Endothelial cell of umbilical vein (primary cell): Measurements from ENCODE around the gene AEBP1. TPM values are rescaled to one million over a fixed set of nuclear protein-coding genes. Genes with fewer than 3 reads are reported as not detected.

Experiments used
- BruUV-seq: library from RNA; stranded (reverse); fragments of 400-500 nt; replicated peaks from 2 replicates; lab custom pipeline; 2021; lab: Mats Ljungman, UMichigan
- CTCF ChIA-PET: fragments of 300-600, 350-600 bp; sonication (Branson Sonifier 250); formaldehyde crosslinking; loops from one replicate; lab custom pipeline; 2021; ENCODE audit warnings: antibody characterized with exemption, inconsistent platforms; lab: Charles Lee
- POLR2A ChIA-PET: fragments of 300-600, 350-600 bp; sonication (Branson Sonifier 250); formaldehyde crosslinking; loops from one replicate; lab custom pipeline; 2021; ENCODE audit warnings: antibody characterized with exemption, inconsistent platforms; lab: Charles Lee
- DNase-seq: peaks from one replicate; pipeline ENCODE4 v3.0.0-alpha.2; 2011; ENCODE audit warnings: low read depth, low spot score
- FAIRE-seq: peaks from 2 replicates; lab custom pipeline; 2011; peaks lifted over from hg19 to GRCh38; lab: Jason Lieb, UNC
- H2AFZ ChIP-seq: 2 replicates; pipeline ENCODE4 v1.6.0; 2012; ENCODE audit warnings: low read depth, low read length, control low read depth, inconsistent platforms
- H3K27ac ChIP-seq: 2 replicates; pipeline ENCODE4 v1.5.1; 2011; ENCODE audit warnings: low read depth, mild to moderate bottlenecking, control low read depth, low read length, moderate library complexity; ENCODE audit not compliant: insufficient read depth
- H3K27me3 ChIP-seq, 2 experiments: 2 replicates each; pipeline versions ENCODE4 v1.6.0 to v1.6.1; 2011; ENCODE audit warnings: low read length in 2 of 2, mixed read lengths in 1 of 2; ENCODE audit not compliant: control insufficient read depth in 2 of 2, insufficient read depth in 2 of 2
- H3K36me3 ChIP-seq, 2 experiments: 2 replicates in 1 of 2; 3 replicates in 1 of 2; pipeline ENCODE4 v1.5.1; 2011; ENCODE audit warnings: low read length in 2 of 2, mild to moderate bottlenecking in 1 of 2, moderate library complexity in 1 of 2; ENCODE audit not compliant: control insufficient read depth in 2 of 2, insufficient read depth in 2 of 2; ENCODE audit errors: extremely low read depth in 1 of 2
- H3K4me1 ChIP-seq: 3 replicates; pipeline ENCODE4 v1.5.1; 2011; ENCODE audit warnings: mild to moderate bottlenecking, low read length; ENCODE audit not compliant: control insufficient read depth, insufficient read depth; ENCODE audit errors: extremely low read depth
- H3K4me2 ChIP-seq: 2 replicates; pipeline ENCODE4 v1.6.1; 2011; ENCODE audit warnings: low read length, control low read depth, mixed read lengths; ENCODE audit not compliant: insufficient read depth
- H3K4me3 ChIP-seq, 3 experiments: fragments of 200-600 bp in 1 of 3; sonication (generic), shearing (Covaris generic) in 1 of 3; replicated peaks in 1 of 3; 2 replicates each; pipeline ENCODE4 v1.5.1; 2011 to 2016; ENCODE audit warnings: control low read depth in 3 of 3, low read length in 3 of 3, mild to moderate bottlenecking in 2 of 3, inconsistent platforms in 1 of 3, low read depth in 1 of 3, moderate library complexity in 1 of 3; ENCODE audit not compliant: insufficient read depth in 1 of 3
- H3K79me2 ChIP-seq: 2 replicates; pipeline ENCODE4 v1.6.0; 2012; ENCODE audit warnings: low read length, inconsistent platforms; ENCODE audit not compliant: control insufficient read depth, insufficient read depth
- H3K9ac ChIP-seq: replicated peaks from 2 replicates; pipeline ENCODE3; 2011; ENCODE audit warnings: low read length, control low read depth; ENCODE audit not compliant: insufficient read depth; ENCODE audit errors: extremely low read depth
- H3K9me1 ChIP-seq: replicated peaks from 3 replicates; pipeline ENCODE4 v1.6.0; 2011; ENCODE audit warnings: mild to moderate bottlenecking, low read length; ENCODE audit not compliant: control insufficient read depth, insufficient read depth; ENCODE audit errors: extremely low read depth
- H3K9me3 ChIP-seq: replicated peaks from 2 replicates; pipeline ENCODE4 v1.5.1; 2012; ENCODE audit warnings: low read length, inconsistent platforms; ENCODE audit not compliant: control insufficient read depth, insufficient read depth
- H4K20me1 ChIP-seq: replicated peaks from 2 replicates; pipeline ENCODE3; 2011; ENCODE audit warnings: mild to moderate bottlenecking, low read length; ENCODE audit not compliant: control insufficient read depth, insufficient read depth; ENCODE audit errors: extremely low read depth
- CTCF ChIP-seq, 2 donors: IDR thresholded peaks; 1 replicate in 1 of 2; 2 replicates in 1 of 2; pipeline ENCODE4 v1.5.1; 2011; ENCODE audit warnings: low read length in 2 of 2, mild to moderate bottlenecking in 2 of 2, moderate library complexity in 2 of 2, control low read depth in 1 of 2, inconsistent platforms in 1 of 2, low read depth in 1 of 2; ENCODE audit not compliant: insufficient read depth in 1 of 2; ENCODE audit errors: extremely low read depth in 1 of 2
- EZH2 ChIP-seq: IDR thresholded peaks from 2 replicates; pipeline ENCODE4 v1.6.1; 2012; ENCODE audit warnings: borderline replicate concordance, low read depth, mild to moderate bottlenecking, moderate library complexity, low read length, inconsistent platforms; ENCODE audit not compliant: severe bottlenecking
- FOS ChIP-seq: IDR thresholded peaks from 2 replicates; pipeline ENCODE4 v1.6.1; 2011; ENCODE audit warnings: mild to moderate bottlenecking, low read length, moderate library complexity, borderline replicate concordance; ENCODE audit not compliant: insufficient read depth
- GATA2 ChIP-seq: IDR thresholded peaks from 2 replicates; pipeline ENCODE4 v1.7.0; 2011; ENCODE audit warnings: low read depth, mild to moderate bottlenecking, moderate library complexity, mixed read lengths, low read length; ENCODE audit not compliant: insufficient read length, insufficient read depth
- JUN ChIP-seq: IDR thresholded peaks from 2 replicates; pipeline ENCODE4 v1.6.1; 2011; ENCODE audit warnings: borderline replicate concordance, low read depth; ENCODE audit not compliant: insufficient read length, insufficient read depth
- MAX ChIP-seq: IDR thresholded peaks from 2 replicates; pipeline ENCODE4 v1.6.1; 2011; ENCODE audit not compliant: insufficient read depth, insufficient read length
- MYC ChIP-seq: IDR thresholded peaks from one replicate; pipeline ENCODE4 v1.6.1; 2011; ENCODE audit warnings: mild to moderate bottlenecking, low read depth, low read length
- POLR2A ChIP-seq: IDR thresholded peaks from 2 replicates; pipeline ENCODE4 v1.6.1; 2012; ENCODE audit warnings: low read depth, mild to moderate bottlenecking, control low read depth, low read length
- POLR2AphosphoS5 ChIP-seq: IDR thresholded peaks from 2 replicates; pipeline ENCODE4 v1.6.1; 2012; ENCODE audit warnings: low read depth, mild to moderate bottlenecking, control low read depth, low read length, moderate library complexity; ENCODE audit not compliant: insufficient read depth
- dilution Hi-C: fragments of 300-500 bp; cut with MboI; formaldehyde crosslinking; loops from one replicate; pipeline ENCODE4 v1.15.0; 2019; ENCODE audit warnings: low sequenced_read_pairs; ENCODE audit not compliant: extremely low pct_ligation_motif_present
- intact Hi-C: fragments of 100-400 bp; cut with micrococcal nuclease; formaldehyde crosslinking; loops from one replicate; pipeline ENCODE4 v1.10.0; 2022
- polyA plus RNA-seq, 4 experiments: library from polyadenylated mRNA; depleted of rRNA in 3 of 4; stranded (reverse) in 3 of 4; unstranded in 1 of 4; fragments of >200 nt; gene quantifications; 2 replicates each; pipeline versions ENCODE4 v1.2.1 to v1.2.3, GENCODE V29; 2011 to 2012; ENCODE audit warnings: missing spikeins in 1 of 4
- total RNA-seq: library from RNA; stranded (reverse); gene quantifications from 2 replicates; pipeline ENCODE4 v1.2.3, GENCODE V29; 2021

The AEBP1 gene
- total and polyA plus RNA-seq, 2 donors (not counting 3 experiments of a cell fraction or from before 2014, with no cell fraction given), result 20.6 to 48.0 TPM

GRCh38 chr7:44156453-44157010 lies 52.4 kb downstream of the AEBP1 start:
- no peaks in the 10 kb centered on the region for H3K9me1 ChIP-seq
- DNase-seq (no peak), FAIRE-seq (no peak)
- H4K20me1 ChIP-seq, result no peaks in the 10 kb centered on the region
- no peaks in the 10 kb centered on the region for H3K79me2 ChIP-seq
- dilution Hi-C loops (no loop called here), intact Hi-C loops (no loop called here)
- H3K4me1 ChIP-seq, result no peaks in the 10 kb centered on the region
- H3K27ac ChIP-seq, result no peak overlapping the region
- no peak overlapping the region for H3K4me2 ChIP-seq
- H3K36me3 ChIP-seq, result no peaks in the 10 kb centered on the region
- no peak overlapping the region for H2AFZ ChIP-seq
- H3K27me3 ChIP-seq, result peaks cover 0 to 2% of the 10 kb centered on the region in 2 experiments
- no TSS peak for BruUV-seq
- H3K9me3 ChIP-seq, result no peaks in the 10 kb centered on the region
- TF ChIP-seq JUN (no peak), FOS (no peak), CTCF (IDR thresholded peaks at IDR 0.05; ENCODE audit: extremely low read depth in 1 of 2, insufficient read depth in 1 of 2, low read depth in 1 of 2, low read length in 2 of 2) (no peak), EZH2 (no peak), MAX (no peak), MYC (no peak), GATA2 (no peak), POLR2A (no peak), POLR2AphosphoS5 (no peak)
- H3K9ac ChIP-seq, result no peak overlapping the region
- H3K4me3 ChIP-seq, result no peak overlapping the region
- POLR2A ChIA-PET, result no interaction called here
- CTCF ChIA-PET, result no interaction called here
